Uterus (tissue), 4 donors: Measurements from ENCODE around the gene ZPBP2. TPM values are rescaled to one million over a fixed set of nuclear protein-coding genes. Genes with fewer than 3 reads are reported as not detected.

Experiments used
- DNase-seq, 2 donors: peaks; one replicate each; pipeline ENCODE4 v3.0.0-alpha.2; 2019 to 2020
- H3K27ac ChIP-seq, 2 donors: fragments of 200-600 bp; sonication (generic); 1 replicate in 1 of 2; 2 replicates in 1 of 2; pipeline ENCODE4 v1.5.1; 2016 to 2018
- H3K27me3 ChIP-seq, 2 donors: fragments of 200-600 bp; sonication (generic); one replicate each; pipeline ENCODE4 v1.5.1; 2018 to 2019; ENCODE audit warnings: control low read depth in 1 of 2
- H3K36me3 ChIP-seq, 2 donors: fragments of 200-600 bp; sonication (generic); one replicate each; pipeline ENCODE4 v1.5.1; 2019; ENCODE audit warnings: control low read depth in 1 of 2
- H3K4me1 ChIP-seq, 2 donors: fragments of 200-600 bp; sonication (generic); one replicate each; pipeline ENCODE4 v1.5.1; 2018 to 2019; ENCODE audit warnings: control low read depth in 1 of 2
- H3K4me3 ChIP-seq, 2 donors: fragments of 200-600 bp; sonication (generic); 1 replicate in 1 of 2; 2 replicates in 1 of 2; pipeline ENCODE4 v1.5.1; 2018 to 2019; ENCODE audit warnings: mild to moderate bottlenecking in 1 of 2
- H3K9me3 ChIP-seq, 2 donors: fragments of 200-600 bp; sonication (generic); one replicate each; pipeline ENCODE4 v1.5.1; 2019; ENCODE audit warnings: control low read depth in 1 of 2
- POLR2A ChIP-seq, 2 donors: fragments of 450-650 bp; IDR thresholded peaks; one replicate each; pipeline ENCODE4 v1.6.1; 2016; ENCODE audit warnings: antibody characterized with exemption in 2 of 2, mild to moderate bottlenecking in 1 of 2, moderate library complexity in 1 of 2
- intact Hi-C: fragments of 100-400 bp; cut with DNase I; formaldehyde crosslinking; loops from one replicate; pipeline ENCODE4 v1.15.1; 2023; ENCODE audit warnings: low total_unique reads
- total RNA-seq, 4 donors: library from RNA; depleted of rRNA in 3 of 4; stranded (reverse); fragments of >200 nt in 3 of 4; gene quantifications; one replicate each; pipeline versions ENCODE4 v1.1.0 to v1.2.4, GENCODE V29; 2014 to 2023
- TF ChIP-seq, protein P1 (sequence below), 4 experiments: fragments of 200-600 bp in 2 of 4; fragments of 450-650 bp in 2 of 4; sonication (generic) in 2 of 4; IDR thresholded peaks; one replicate each; pipeline ENCODE4 v1.5.1; 2016 to 2019; ENCODE audit warnings: antibody characterized with exemption in 4 of 4, mild to moderate bottlenecking in 2 of 4, moderate library complexity in 1 of 4
- donor health status: DM: yes; HTN: yes; CAD: no.

Gene ZPBP2
- total RNA-seq, 4 donors from 2014 or later, result not detected

DNA sequence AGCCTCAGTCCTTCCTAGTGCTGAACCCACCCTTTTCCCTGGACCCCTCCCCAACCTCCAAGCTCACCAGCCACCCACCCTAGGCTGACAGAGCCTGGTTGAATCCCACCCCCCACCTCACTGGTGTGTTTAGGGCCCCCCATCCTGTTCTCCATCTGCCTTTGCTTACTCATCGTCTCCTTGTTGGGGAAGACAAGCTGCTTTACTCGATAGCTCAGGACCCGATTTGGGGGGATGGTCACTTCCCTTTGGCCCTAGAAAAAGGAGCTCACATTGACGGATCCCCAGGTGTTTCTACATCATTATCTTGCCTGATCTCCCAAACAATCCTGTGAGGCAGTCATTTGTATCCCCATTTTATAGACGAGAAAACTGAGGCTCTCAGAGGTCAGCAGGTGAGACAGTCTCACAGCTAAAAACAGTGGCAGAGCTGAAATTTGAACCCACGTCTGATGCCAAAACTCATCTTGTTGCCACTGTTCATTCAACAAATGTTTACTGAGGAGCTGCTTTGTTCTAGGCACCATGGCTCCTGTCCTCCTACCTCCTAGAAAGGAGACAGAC lies 40.9 kb downstream of the ZPBP2 start:
- no peaks in the 10 kb centered on the region for H3K9me3 ChIP-seq
- DNase-seq, result no peak
- TF ChIP-seq, protein P1, sequence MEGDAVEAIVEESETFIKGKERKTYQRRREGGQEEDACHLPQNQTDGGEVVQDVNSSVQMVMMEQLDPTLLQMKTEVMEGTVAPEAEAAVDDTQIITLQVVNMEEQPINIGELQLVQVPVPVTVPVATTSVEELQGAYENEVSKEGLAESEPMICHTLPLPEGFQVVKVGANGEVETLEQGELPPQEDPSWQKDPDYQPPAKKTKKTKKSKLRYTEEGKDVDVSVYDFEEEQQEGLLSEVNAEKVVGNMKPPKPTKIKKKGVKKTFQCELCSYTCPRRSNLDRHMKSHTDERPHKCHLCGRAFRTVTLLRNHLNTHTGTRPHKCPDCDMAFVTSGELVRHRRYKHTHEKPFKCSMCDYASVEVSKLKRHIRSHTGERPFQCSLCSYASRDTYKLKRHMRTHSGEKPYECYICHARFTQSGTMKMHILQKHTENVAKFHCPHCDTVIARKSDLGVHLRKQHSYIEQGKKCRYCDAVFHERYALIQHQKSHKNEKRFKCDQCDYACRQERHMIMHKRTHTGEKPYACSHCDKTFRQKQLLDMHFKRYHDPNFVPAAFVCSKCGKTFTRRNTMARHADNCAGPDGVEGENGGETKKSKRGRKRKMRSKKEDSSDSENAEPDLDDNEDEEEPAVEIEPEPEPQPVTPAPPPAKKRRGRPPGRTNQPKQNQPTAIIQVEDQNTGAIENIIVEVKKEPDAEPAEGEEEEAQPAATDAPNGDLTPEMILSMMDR (IDR thresholded peaks at IDR 0.05), result no peak
- TF ChIP-seq POLR2A (IDR thresholded peaks at IDR 0.05), result no peak
- H3K4me1 ChIP-seq, result no peaks in the 10 kb centered on the region
- H3K27me3 ChIP-seq, result no peaks in the 10 kb centered on the region
- H3K4me3 ChIP-seq, result no peak overlapping the region
- H3K36me3 ChIP-seq, result no peaks in the 10 kb centered on the region
- intact Hi-C loops, result no loop called here
- H3K27ac ChIP-seq, result no peak overlapping the region

- Histone ChIP-seq H3K9me3 (no peaks in the 10 kb centered on the region), H3K27me3 (no peaks in the 10 kb centered on the region), H3K4me3 (no peak overlapping the region), H3K4me1 (no peaks in the 10 kb centered on the region), H3K36me3 (no peaks in the 10 kb centered on the region), H3K27ac (no peak overlapping the region)
- DNase-seq, result no peak
- intact Hi-C loops, result no loop called here
- TF ChIP-seq, protein P1 (IDR thresholded peaks at IDR 0.05), result no peak
- TF ChIP-seq POLR2A (IDR thresholded peaks at IDR 0.05), result no peak
Measured at GRCh38 chr17:39913989-39914388, 46.0 kb downstream of the ZPBP2 start.

- TF ChIP-seq, protein P1 (IDR thresholded peaks at IDR 0.05), result no peak
- no peak for TF ChIP-seq POLR2A (IDR thresholded peaks at IDR 0.05)
- Histone ChIP-seq H3K27me3 (no peaks in the 10 kb centered on the region), H3K4me1 (no peaks in the 10 kb centered on the region), H3K4me3 (no peak overlapping the region), H3K27ac (no peak overlapping the region), H3K9me3 (no peaks in the 10 kb centered on the region), H3K36me3 (no peaks in the 10 kb centered on the region)
- intact Hi-C loops, result no loop called here
- no peak for DNase-seq
Measured at GRCh38 chr17:39915559-39915958, 47.6 kb downstream of the ZPBP2 start.

DNA sequence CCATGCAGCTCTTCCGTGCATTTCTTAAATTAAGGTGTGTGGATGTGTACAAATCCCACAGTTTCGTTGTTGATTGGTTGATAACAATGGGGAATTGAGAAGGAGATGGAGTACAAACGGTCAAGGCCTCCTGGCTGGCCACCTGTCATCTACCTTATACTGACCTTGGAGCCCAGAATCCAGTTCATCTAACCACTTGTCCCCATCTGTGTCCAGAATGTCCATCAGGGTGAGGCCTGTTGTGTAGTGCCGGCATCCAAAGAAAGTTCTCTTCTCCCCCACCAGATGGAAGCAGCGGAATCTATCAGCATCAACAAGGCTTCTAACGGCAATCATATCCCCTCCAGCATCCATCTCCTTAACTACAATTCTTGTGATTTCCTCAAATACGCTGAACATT lies 48.9 kb downstream of the ZPBP2 start:
- Histone ChIP-seq H3K4me3 (no peak overlapping the region), H3K27me3 (no peaks in the 10 kb centered on the region), H3K9me3 (no peaks in the 10 kb centered on the region), H3K4me1 (no peaks in the 10 kb centered on the region), H3K27ac (no peak overlapping the region), H3K36me3 (no peaks in the 10 kb centered on the region)
- TF ChIP-seq, protein P1 (IDR thresholded peaks at IDR 0.05), result no peak
- TF ChIP-seq POLR2A (IDR thresholded peaks at IDR 0.05), result no peak
- intact Hi-C loops, result no loop called here
- DNase-seq, result no peak

DNA sequence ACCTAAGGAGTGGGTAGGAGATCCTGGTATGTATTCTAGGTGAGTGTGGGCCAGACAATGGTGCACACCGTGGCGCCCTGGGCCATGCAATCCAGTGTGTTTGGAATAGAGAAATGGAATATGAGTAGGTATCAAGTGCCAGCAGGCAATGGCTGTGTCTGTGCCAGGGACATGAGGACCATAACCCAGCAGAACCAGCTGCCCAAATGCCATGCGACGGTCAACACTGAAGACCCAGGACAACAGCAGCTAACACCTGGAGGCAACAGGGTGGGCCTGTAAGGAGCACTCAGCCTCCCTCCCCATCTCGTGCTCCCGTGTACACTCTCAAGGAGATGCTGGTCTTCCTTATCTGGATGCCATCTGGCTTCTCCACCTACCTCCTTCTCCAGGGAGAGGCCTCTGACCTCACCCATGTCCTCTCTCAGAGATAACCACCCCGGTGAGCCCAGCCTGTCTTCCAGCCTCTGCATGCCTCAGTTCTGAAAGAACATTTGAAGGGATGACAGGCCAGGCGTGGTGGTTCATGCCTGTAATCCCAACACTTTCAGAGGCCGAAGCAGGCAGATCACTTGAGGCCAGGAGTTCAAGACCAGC lies 51.2 kb downstream of the ZPBP2 start:
- TF ChIP-seq, protein P1 (IDR thresholded peaks at IDR 0.05), result no peak
- no peak for TF ChIP-seq POLR2A (IDR thresholded peaks at IDR 0.05)
- no peak overlapping the region for H3K4me3 ChIP-seq
- no peaks in the 10 kb centered on the region for H3K27me3 ChIP-seq
- H3K27ac ChIP-seq, result no peak overlapping the region
- no peak for DNase-seq
- no peaks in the 10 kb centered on the region for H3K36me3 ChIP-seq
- H3K4me1 ChIP-seq, result no peaks in the 10 kb centered on the region
- no peaks in the 10 kb centered on the region for H3K9me3 ChIP-seq
- intact Hi-C loops, result no loop called here
